NCI-H2171 treated with DMSO at 0.1 percent for 48 hours (cell line): Measurements from ENCODE around the gene KCNQ4.

Experiments
- DNase-seq: peaks from one replicate; lab custom pipeline; 2025; lab: John Stamatoyannopoulos, UW

The KCNQ4 gene

GRCh38 chr1:40755067-40755466 is 28.5 kb upstream of the KCNQ4 start:
- no peak for DNase-seq

- DNase-seq = no peak
These were observed 27.1 kb upstream of the KCNQ4 start for GRCh38 chr1:40756523-40756922.

- DNase-seq = no peak
These were observed 26.5 kb upstream of the KCNQ4 start for GRCh38 chr1:40757084-40757483.

GRCh38 chr1:40758004-40758403 is 25.6 kb upstream of the KCNQ4 start:
- DNase-seq = no peak

DNA sequence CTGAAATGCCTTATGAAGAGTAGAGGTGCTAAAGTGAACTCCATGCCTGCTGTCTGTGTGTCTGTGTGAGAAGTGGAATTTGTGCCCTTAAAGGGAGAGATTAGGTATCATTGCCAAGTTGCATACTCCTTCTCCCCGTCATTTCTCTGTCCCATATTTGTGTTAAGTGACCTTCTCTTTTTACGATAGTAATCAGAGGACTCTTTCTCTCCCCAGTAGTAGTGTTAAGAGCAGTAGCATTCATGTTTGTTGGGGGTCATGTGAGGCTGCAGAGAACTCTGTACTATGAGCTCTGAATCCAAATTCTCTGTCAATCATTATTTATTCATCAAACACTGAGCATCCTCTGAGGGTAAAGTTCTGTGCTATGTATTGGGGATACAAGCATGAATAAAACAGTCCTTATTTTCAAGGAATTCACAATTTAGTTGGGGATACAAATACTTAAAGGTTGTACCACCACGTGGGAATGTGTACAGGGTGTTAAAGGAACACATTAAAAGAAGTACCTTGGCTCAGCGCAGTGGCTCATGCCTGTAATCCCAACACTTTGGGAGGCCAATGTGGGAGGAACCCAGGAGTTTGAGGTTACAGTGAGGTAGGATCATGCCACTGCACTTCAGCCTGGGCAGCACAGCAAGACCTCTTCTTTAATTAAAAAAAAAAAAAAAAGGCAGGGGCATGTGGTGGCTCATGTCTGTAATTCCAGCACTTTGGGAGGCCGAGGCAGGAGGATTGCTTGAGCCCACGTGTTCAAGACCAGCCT is 24.8 kb upstream of the KCNQ4 start:
- no peak for DNase-seq

- DNase-seq = no peak
These were observed 22.6 kb upstream of the KCNQ4 start for GRCh38 chr1:40760984-40761383.

- DNase-seq = no peak
These were observed 21.3 kb upstream of the KCNQ4 start for GRCh38 chr1:40762144-40762923.

GRCh38 chr1:40763742-40764532 is 19.6 kb upstream of the KCNQ4 start:
- DNase-seq = no peak

DNA sequence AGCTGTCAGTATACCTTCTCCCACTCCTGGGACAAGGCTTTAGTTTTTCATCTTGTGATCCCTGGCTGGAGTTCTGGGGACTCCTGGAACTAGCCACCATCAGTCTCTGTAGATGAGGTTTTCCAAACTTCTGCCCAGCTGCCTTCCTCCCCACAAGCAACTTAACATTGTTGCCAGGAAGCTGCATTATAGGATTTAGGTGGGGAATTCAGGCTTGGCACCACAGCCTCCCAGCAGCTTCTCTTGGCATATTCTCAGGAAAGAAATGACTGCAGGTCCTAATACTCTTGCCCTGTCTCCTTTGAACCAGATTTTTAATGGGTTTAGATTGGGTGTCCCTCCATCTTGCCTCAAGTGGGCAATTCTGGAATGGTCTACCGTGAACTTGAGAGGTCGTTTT is 18.6 kb upstream of the KCNQ4 start:
- DNase-seq = no peak

- peak; percentile 79 for DNase-seq
These were observed 17.6 kb upstream of the KCNQ4 start for GRCh38 chr1:40766017-40766416.

GRCh38 chr1:40766560-40766959 is 17.0 kb upstream of the KCNQ4 start:
- DNase-seq = peak; percentile 61

DNA sequence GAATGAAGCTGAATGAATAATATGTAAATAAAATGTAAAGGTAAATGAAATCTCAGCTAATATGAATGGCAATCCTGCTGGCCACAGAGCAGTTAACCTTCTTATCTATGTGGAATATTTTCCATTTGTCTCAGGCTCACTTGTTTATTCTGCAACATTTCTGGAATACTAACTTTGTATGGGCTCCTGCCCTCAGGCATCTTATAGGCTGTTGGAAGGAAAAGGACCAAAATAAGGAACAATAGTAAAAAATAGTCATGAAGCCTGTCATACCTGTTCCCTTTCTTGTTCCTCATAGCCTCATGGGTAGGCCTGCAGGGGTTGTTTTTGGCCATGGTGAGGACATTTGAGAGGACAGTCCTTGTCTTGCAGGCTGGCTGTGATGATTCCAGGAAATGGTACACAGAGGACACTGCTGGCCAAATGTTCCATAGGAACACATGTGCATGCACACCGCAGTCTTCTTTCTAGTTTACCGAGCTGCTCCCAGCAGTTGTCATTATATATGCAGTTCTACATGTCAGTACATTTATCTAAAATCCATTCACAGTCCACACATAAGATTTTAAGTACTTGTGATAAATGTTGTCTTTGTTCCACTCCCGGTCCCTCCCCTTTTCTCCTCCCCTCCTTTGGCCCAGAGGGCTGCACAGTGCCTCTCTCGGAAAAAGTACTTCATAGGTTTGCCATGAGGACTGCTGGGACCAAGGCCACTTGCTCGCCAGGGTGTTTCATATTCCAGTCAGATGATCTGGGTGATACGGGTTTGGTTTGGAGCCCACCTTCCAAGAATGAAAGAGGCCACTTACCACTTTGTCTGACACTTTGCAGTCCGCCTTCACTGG is 15.2 kb upstream of the KCNQ4 start:
- no peak for DNase-seq

DNA sequence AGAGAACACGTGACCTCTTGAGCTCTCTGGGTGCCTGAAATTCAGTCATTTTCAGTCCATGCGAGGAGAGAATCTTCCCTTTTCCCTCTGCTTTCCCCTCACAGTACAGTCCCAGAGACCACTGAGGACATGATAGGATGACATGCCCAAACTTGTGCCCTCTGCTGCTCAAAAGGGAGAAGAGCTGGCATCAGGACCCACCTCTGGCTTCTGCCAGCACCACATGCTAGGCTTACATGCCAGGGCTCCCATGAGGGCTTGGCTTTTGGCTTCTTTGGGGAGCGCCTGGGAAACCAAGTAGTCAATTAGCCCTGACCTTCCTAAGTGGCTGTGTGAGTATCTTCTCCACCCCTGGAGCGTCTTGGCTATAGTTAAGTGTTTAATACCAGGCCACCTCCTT is 13.8 kb upstream of the KCNQ4 start:
- DNase-seq = no peak

DNA sequence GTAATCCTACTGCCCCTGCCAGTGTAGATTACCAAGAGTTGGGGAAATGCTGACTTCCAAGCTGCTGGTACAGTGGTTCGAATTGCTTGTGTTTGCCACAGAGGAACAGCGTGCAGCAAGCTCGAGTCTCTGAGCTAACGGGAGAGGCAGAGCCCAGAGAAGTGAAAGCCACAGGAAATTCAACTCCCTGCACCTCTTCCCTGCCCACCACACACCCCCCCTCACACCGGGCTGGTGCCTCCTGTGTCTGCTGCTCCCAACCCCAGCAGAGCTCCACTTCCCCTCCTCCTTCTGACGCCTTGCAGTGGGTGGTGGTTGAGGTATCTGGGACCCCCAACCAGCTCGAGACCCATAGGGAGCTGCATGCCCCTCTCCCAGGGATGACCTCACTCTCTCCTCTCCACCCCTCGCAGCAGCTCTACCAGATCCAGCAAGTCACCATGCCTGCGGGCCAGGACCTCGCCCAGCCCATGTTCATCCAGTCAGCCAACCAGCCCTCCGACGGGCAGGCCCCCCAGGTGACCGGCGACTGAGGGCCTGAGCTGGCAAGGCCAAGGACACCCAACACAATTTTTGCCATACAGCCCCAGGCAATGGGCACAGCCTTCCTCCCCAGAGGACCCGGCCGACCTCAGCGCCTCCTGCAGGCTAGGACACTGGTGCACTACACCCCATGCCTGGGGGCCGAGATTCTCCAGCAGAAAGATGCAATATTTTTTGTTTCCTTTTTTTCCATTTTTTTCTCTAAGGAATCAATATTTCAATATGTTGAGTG is 13.1 kb upstream of the KCNQ4 start:
- DNase-seq = no peak

DNA sequence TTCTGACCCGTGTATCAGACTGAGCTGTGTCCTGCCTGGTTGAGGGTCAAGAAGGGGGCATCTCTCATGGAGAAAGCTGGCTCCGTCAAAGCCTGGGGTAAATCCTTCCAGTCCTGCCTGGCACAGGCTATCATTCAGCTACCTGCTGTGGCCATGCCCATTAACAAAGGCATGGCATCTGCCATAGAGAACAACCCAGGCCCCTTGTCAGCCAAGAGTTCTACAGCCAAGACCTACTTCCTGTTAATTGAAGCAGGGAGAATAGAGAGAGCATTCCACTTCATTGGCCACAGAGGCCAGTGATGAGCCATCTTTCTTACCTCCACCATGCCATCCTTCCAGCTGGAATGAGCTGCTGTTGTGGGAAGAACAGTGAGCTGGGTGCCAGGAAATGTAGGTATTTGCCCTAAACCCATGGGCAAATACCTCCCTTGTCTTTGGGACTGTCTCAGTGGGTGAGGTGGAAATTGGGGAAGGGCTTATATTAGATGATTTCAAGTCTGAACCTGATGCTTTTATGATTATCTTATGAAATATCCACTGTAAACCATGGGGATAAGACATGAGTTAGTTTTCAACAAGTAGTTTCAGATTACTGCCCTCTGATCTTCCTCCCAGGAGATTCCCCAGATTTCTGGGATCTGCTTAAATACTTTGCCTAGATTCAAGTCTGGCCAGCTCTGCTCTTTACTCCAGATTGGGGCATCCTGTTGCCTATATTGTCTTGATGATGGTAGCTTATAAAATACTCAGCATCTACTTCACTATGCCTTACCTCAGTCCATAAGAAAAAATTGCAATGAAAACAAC is 11.2 kb upstream of the KCNQ4 start:
- DNase-seq = no peak

DNA sequence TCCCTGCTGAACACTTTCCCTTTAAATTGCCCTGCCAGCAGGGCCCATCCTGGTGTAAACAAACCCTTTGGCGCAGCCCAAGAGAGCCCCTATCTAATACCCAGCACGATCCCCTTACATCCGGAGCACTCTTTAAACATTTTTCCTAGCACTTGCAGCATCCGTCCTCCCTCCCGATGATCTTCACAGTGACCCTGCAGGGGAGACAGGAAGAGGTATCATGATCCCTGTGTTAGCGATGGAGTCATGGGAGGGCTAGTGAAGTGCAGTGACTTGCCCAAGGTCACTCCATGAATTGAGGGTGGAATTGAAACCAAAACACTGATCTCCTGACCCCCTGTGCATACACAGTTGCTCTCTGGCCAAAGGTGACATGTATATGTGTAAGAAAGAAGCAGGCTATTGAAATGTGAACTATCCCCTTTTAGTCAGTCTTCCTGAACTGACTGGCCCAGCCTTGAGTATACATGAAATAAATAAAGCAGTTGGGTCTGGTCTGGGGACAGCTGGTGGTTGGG is 9.8 kb upstream of the KCNQ4 start:
- no peak for DNase-seq

DNA sequence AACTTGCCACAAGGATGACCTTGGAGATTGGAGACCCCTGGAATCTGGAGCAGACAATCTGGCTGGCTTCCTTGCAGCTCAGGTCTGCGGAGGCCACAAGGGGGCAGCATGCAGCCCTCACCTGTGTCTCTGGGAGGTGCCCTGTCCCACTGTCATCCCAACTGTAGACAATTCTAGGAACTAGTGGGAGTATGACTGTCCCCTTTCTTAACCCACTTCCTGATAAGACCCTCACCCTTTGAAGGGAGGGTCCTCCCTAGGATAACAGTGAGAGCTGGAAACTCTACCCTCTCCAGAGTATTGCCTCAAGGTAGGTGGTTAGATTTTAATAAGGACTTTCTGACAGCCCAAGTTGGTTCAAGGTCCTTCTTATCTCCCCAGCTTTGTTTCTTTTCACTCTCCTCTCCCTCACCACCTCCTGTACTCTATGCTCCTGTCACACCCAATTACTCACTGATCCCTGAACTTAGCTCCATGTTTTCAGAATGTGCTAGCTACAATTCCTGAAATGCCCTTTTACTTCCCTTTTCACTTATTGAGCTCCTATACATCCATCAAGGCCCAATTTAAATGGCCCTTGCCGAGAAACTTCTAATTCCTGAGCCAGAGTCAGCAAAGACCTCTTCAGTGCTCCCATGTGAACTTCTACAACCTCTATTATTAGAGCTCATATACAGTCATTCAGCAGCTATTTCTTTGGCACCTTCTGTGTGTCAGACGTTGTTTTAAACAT is 9.2 kb upstream of the KCNQ4 start:
- no peak for DNase-seq

GRCh38 chr1:40776236-40777072 is 7.1 kb upstream of the KCNQ4 start:
- no peak for DNase-seq
